K562 (cell line): ENCODE results near the gene KCTD4. TPM values are rescaled to one million over a fixed set of nuclear protein-coding genes. Genes with fewer than 3 reads are reported as not detected.
"Not testable (repeated sequence)": the region's sequence is repeated elsewhere in the genome, so short reads cannot be mapped to it uniquely, and the experiment has no call there.

Experiments
- ATAC-seq: fragments of 200-7000 bp; cut with Tn5 transposase; 3 replicates; pipeline ENCODE4 v1.9.1; 2020; ENCODE audit warnings: moderate library complexity
- BruUV-seq: library from RNA; stranded (reverse); fragments of 400-500 nt; replicated peaks from 2 replicates; lab custom pipeline; 2021; lab: Mats Ljungman, UMichigan
- CTCF ChIA-PET: fragments of 300-600 bp; formaldehyde crosslinking; extraction: SDS; loops from one replicate; lab custom pipeline; 2021; ENCODE audit warnings: low intra/inter-chr PET ratio; lab: Yijun Ruan, JAX
- POLR2A ChIA-PET: fragments of 300-600, 350-650 bp; sonication (Branson Sonifier 250); formaldehyde crosslinking; extraction: SDS; loops from one replicate; lab custom pipeline; 2021; ENCODE audit warnings: antibody characterized with exemption, inconsistent platforms; lab: Yijun Ruan, JAX
- DNase-seq, 4 experiments: peaks; one replicate each; pipeline versions ENCODE4 v3.0.0 to v3.0.0-alpha.2; 2011 to 2018; ENCODE audit warnings: low spot score in 3 of 4, mixed read lengths in 3 of 4; ENCODE audit errors: extremely low read depth in 1 of 4
- FAIRE-seq: peaks from 2 replicates; lab custom pipeline; 2011; peaks lifted over from hg19 to GRCh38; lab: Jason Lieb, UNC
- H2AFZ ChIP-seq: 2 replicates; pipeline ENCODE4 v1.6.0; 2011; ENCODE audit warnings: low read depth, low read length, control low read depth, inconsistent platforms
- H3K27ac ChIP-seq: fragments of 200-600 bp; 3 replicates; pipeline ENCODE4 v1.8.0; 2011; ENCODE audit warnings: low read depth, mild to moderate bottlenecking, control low read depth, inconsistent platforms, low read length, moderate library complexity, mixed read lengths; ENCODE audit errors: extremely low read depth
- H3K27me3 ChIP-seq, 2 experiments: fragments of 300-600 bp in 1 of 2; 2 replicates in 1 of 2; 3 replicates in 1 of 2; pipeline versions ENCODE4 v1.6.0 to v1.8.0; 2011; ENCODE audit warnings: inconsistent platforms in 2 of 2, low read length in 2 of 2, mild to moderate bottlenecking in 1 of 2, mixed read lengths in 1 of 2, moderate library complexity in 1 of 2; ENCODE audit not compliant: control insufficient read depth in 2 of 2, insufficient read depth in 2 of 2
- H3K36me3 ChIP-seq: fragments of 300-600 bp; 3 replicates; pipeline ENCODE4 v1.8.0; 2011; ENCODE audit warnings: mild to moderate bottlenecking, low read length, inconsistent platforms; ENCODE audit not compliant: control insufficient read depth, insufficient read depth
- H3K4me1 ChIP-seq, 2 experiments: fragments of 200-600 bp in 1 of 2; replicated peaks in 1 of 2; 2 replicates in 1 of 2; 3 replicates in 1 of 2; pipeline versions ENCODE4 v1.5.1 to v1.8.0; 2011; ENCODE audit warnings: inconsistent platforms in 2 of 2, low read length in 2 of 2, mild to moderate bottlenecking in 1 of 2, mixed read lengths in 1 of 2, moderate library complexity in 1 of 2; ENCODE audit not compliant: control insufficient read depth in 2 of 2, insufficient read depth in 2 of 2
- H3K4me2 ChIP-seq: 2 replicates; pipeline ENCODE4 v1.6.1; 2011; ENCODE audit warnings: low read length, control low read depth, inconsistent platforms, mixed read lengths; ENCODE audit not compliant: insufficient read depth
- H3K4me3 ChIP-seq: fragments of 200-600 bp; sonication (generic), shearing (Covaris generic); 2 replicates; pipeline ENCODE4 v1.5.1; 2016; ENCODE audit warnings: control low read depth, inconsistent platforms
- H3K79me2 ChIP-seq: fragments of 200-600 bp; 3 replicates; pipeline ENCODE4 v1.8.0; 2011; ENCODE audit warnings: low read length, inconsistent platforms; ENCODE audit not compliant: control insufficient read depth, insufficient read depth
- H3K9ac ChIP-seq, 2 experiments: 2 replicates each; pipeline versions ENCODE4 v1.6.0 to v1.6.1; 2011; ENCODE audit warnings: low read depth in 2 of 2, low read length in 2 of 2, control low read depth in 1 of 2, inconsistent platforms in 1 of 2, mild to moderate bottlenecking in 1 of 2, mixed read lengths in 1 of 2; ENCODE audit not compliant: insufficient read depth in 1 of 2
- H3K9me1 ChIP-seq: one replicate; pipeline ENCODE4 v1.6.0; 2011; ENCODE audit warnings: inconsistent platforms, mild to moderate bottlenecking, low read length, moderate library complexity; ENCODE audit not compliant: control insufficient read depth, insufficient read depth
- H3K9me3 ChIP-seq: replicated peaks from 2 replicates; pipeline ENCODE4 v1.5.1; 2011; ENCODE audit warnings: low read depth, low read length, inconsistent platforms; ENCODE audit not compliant: control insufficient read depth, insufficient read depth
- H4K20me1 ChIP-seq: replicated peaks from 2 replicates; pipeline ENCODE4 v1.6.1; 2011; ENCODE audit warnings: low read length, inconsistent platforms, mixed read lengths; ENCODE audit not compliant: control insufficient read depth, insufficient read depth
- BRCA1 ChIP-seq, 2 experiments: fragments of 450-650 bp in 1 of 2; sonication (generic) in 1 of 2; formaldehyde crosslinking in 1 of 2; IDR thresholded peaks; 2 replicates each; pipeline versions ENCODE4 v1.5.0 to v1.6.1; 2017 to 2020; ENCODE audit warnings: mild to moderate bottlenecking in 1 of 2, missing genetic modification reagents in 1 of 2
- CTCFL ChIP-seq: IDR thresholded peaks from 2 replicates; pipeline ENCODE4 v1.6.1; 2011; ENCODE audit warnings: borderline replicate concordance, low read depth, mild to moderate bottlenecking, moderate library complexity, low read length; ENCODE audit not compliant: insufficient read depth, poor library complexity, severe bottlenecking
- GABPA ChIP-seq: fragments of 200-800 bp; sonication (Bioruptor generic); conservative IDR thresholded peaks from 2 replicates; pipeline ENCODE4 v1.6.1; 2016; ENCODE audit warnings: low read depth, missing genetic modification characterization, missing compliant biosample characterization
- HNRNPLL ChIP-seq: fragments of 200-400 bp; formaldehyde crosslinking; IDR thresholded peaks from 2 replicates; pipeline ENCODE4 v1.6.1; 2017; ENCODE audit warnings: low read length, low read depth, mild to moderate bottlenecking; ENCODE audit not compliant: poor library complexity, severe bottlenecking
- KHSRP ChIP-seq: fragments of 450-650 bp; IDR thresholded peaks from 2 replicates; pipeline ENCODE4 v1.6.1; 2017
- KLF13 ChIP-seq: fragments of 450-650 bp; IDR thresholded peaks from 2 replicates; pipeline ENCODE4 v1.6.1; 2016; ENCODE audit warnings: missing genetic modification characterization, low read depth, mild to moderate bottlenecking, missing compliant biosample characterization, moderate library complexity, borderline replicate concordance
- PHB ChIP-seq: fragments of 250-450 bp; sonication (Bioruptor Pico); IDR thresholded peaks from 2 replicates; pipeline ENCODE4 v1.5.0; 2021
- SMARCC2 ChIP-seq: fragments of 450-650 bp; IDR thresholded peaks from 2 replicates; pipeline ENCODE4 v1.6.1; 2017; ENCODE audit warnings: antibody characterized with exemption, moderate library complexity, mild to moderate bottlenecking, low read depth
- SP2 ChIP-seq: IDR thresholded peaks from 2 replicates; pipeline ENCODE4 v1.6.1; 2011; ENCODE audit warnings: mild to moderate bottlenecking, low read depth, low read length, moderate library complexity; ENCODE audit not compliant: poor library complexity, severe bottlenecking; ENCODE audit errors: extremely low read depth
- TCF7L2 ChIP-seq: fragments of 150-350 bp; IDR thresholded peaks from 2 replicates; pipeline ENCODE4 v1.6.1; 2016; ENCODE audit warnings: low read depth, mild to moderate bottlenecking, low read length, moderate library complexity
- TGIF2 ChIP-seq: sonication (generic); formaldehyde crosslinking; IDR thresholded peaks from 2 replicates; pipeline ENCODE4 v1.8.1; 2022; ENCODE audit warnings: mild to moderate bottlenecking, missing genetic modification reagents, moderate library complexity
- WGBS: fragments of 100-300 bp; shearing (Covaris generic); methylation state at CpG from one replicate; pipeline ENCODE4 v1.1.6; 2016; ENCODE audit warnings: low coverage, mixed read lengths; ENCODE audit not compliant: insufficient coverage; ENCODE audit errors: missing lambda C conversion rate; 5-methylcytosine and 5-hydroxymethylcytosine counted together
- in situ Hi-C: fragments of 300-500 bp; cut with MboI; formaldehyde crosslinking; loops from 4 replicates; pipeline ENCODE4 v1.15.0; 2018; ENCODE audit warnings: inconsistent platforms, mixed read lengths
- intact Hi-C: fragments of 100-400 bp; cut with micrococcal nuclease; formaldehyde crosslinking; loops from 2 replicates; pipeline ENCODE4 v1.14.2; 2022
- polyA plus RNA-seq, 8 experiments: library from polyadenylated mRNA; depleted of rRNA in 4 of 8; stranded (reverse) in 5 of 8; unstranded in 3 of 8; fragments of >200 nt; fragmentation: Nextera tagmentation in 2 of 8; fragmentation: Illumina TruSeq in 1 of 8; extraction: Ambion mirVana in 2 of 8; extraction: Trizol in 1 of 8; gene quantifications; 2 replicates each; pipeline versions ENCODE4 v1.2.1 to v1.2.3, GENCODE V29; 2011 to 2014; ENCODE audit warnings: inconsistent platforms in 1 of 8, missing spikeins in 1 of 8
- total RNA-seq, 7 experiments: library from RNA; depleted of rRNA in 6 of 7; stranded (reverse); fragments of >200 nt in 6 of 7; fragmentation: Illumina TruSeq in 2 of 7; extraction: Trizol in 2 of 7; gene quantifications; 2 replicates each; pipeline versions ENCODE4 v1.2.1 to v1.2.3, GENCODE V29; 2011 to 2021; ENCODE audit warnings: low replicate concordance in 1 of 7

Gene KCTD4
- total and polyA plus RNA-seq, 9 of the 15 experiments (the other 6 are each of a cell fraction or from before 2014, with no cell fraction given): not detected

- H3K9ac ChIP-seq: no peak overlapping the region
- ATAC-seq (no peak), FAIRE-seq (no peak), DNase-seq (no peak)
- no peak overlapping the region for H3K27ac ChIP-seq
- no peak overlapping the region for H3K4me3 ChIP-seq
- ChIA-PET POLR2A (no interaction called here), CTCF (no interaction called here)
- no peaks in the 10 kb centered on the region for H3K9me3 ChIP-seq
- H3K36me3 ChIP-seq: peaks cover 16% of the 10 kb centered on the region; the same call in 2 of the 3 replicates
- no peak overlapping the region for H2AFZ ChIP-seq
- H3K4me1 ChIP-seq: peaks cover 3% of the 10 kb centered on the region in 2 experiments; a peak in 1 of 5 replicates
- in situ Hi-C loops: no loop called here
- intact Hi-C loops: no loop called here
- no peak for TF ChIP-seq KHSRP
- TF ChIP-seq SMARCC2: no peak
- no peak for TF ChIP-seq HNRNPLL
- TF ChIP-seq BRCA1 (IDR thresholded peaks at IDR 0.05): no peak
- TF ChIP-seq BRCA1 (CRISPR knock-in tag; IDR thresholded peaks at IDR 0.05): no peak
- TF ChIP-seq TCF7L2: no peak
- TF ChIP-seq CTCFL: no peak
- no peak for TF ChIP-seq GABPA
- TF ChIP-seq KLF13: no peak
- no peak for TF ChIP-seq TGIF2 (CRISPR knock-in tag)
- TF ChIP-seq PHB (CRISPR knock-in tag): no peak
- no peak for TF ChIP-seq SP2
- H3K9me1 ChIP-seq: no peaks in the 10 kb centered on the region
- H3K79me2 ChIP-seq: no peaks in the 10 kb centered on the region
- H3K4me2 ChIP-seq: no peak overlapping the region
- H4K20me1 ChIP-seq: no peaks in the 10 kb centered on the region
- H3K27me3 ChIP-seq: no peaks in the 10 kb centered on the region
- no TSS peak for BruUV-seq
- WGBS: 0% methylated on average over 2 of the region's 3 CpGs
These were observed 48.8 kb upstream of the KCTD4 start for GRCh38 chr13:45249662-45250061.

GRCh38 chr13:45244736-45245135, 43.9 kb upstream of the KCTD4 start:
- H3K27me3 ChIP-seq, H4K20me1 ChIP-seq, H3K36me3 ChIP-seq, H3K4me3 ChIP-seq, intact Hi-C loops, ATAC-seq, H3K4me1 ChIP-seq, H2AFZ ChIP-seq, FAIRE-seq, H3K4me2 ChIP-seq, H3K9ac ChIP-seq, DNase-seq, H3K9me1 ChIP-seq, CTCF ChIA-PET, H3K27ac ChIP-seq, in situ Hi-C loops, H3K79me2 ChIP-seq, H3K9me3 ChIP-seq, BruUV-seq: not testable (repeated sequence)
- WGBS: 88% methylated on average over 5 of the region's 7 CpGs
- POLR2A ChIA-PET: interaction anchor here (0.6 kb wide), 1 partner anchor 38 kb away, joined by 3 read pairs; no protein-coding TSS in a partner anchor
